HAP-1 (cell line): ENCODE measurements around the gene DIRAS1.
A peak's percentile ranks its signal among the peaks of the same experiment; 100 is the strongest.
"Not testable (repeated sequence)": the region's sequence is repeated elsewhere in the genome, so short reads cannot be mapped to it uniquely, and the experiment has no call there.

Experiments
- DNase-seq, 2 experiments: peaks; one replicate each; pipeline ENCODE4 v3.0.0-alpha.2; 2016 to 2020; ENCODE audit warnings: low spot score in 2 of 2
- H3K27me3 ChIP-seq: fragments of 250-450 bp; sonication (Bioruptor Pico); 2 replicates; pipeline ENCODE4 v1.5.1; 2020; ENCODE audit warnings: low read depth, mild to moderate bottlenecking, moderate library complexity
- H3K36me3 ChIP-seq: fragments of 250-450 bp; sonication (Bioruptor Pico); replicated peaks from 2 replicates; pipeline ENCODE4 v1.5.1; 2020; ENCODE audit warnings: mild to moderate bottlenecking
- H3K4me1 ChIP-seq: fragments of 250-450 bp; sonication (Bioruptor Pico); 2 replicates; pipeline ENCODE4 v1.5.1; 2020; ENCODE audit warnings: mild to moderate bottlenecking
- H3K4me3 ChIP-seq: fragments of 250-450 bp; sonication (Bioruptor Pico); 2 replicates; pipeline ENCODE4 v1.5.1; 2020; ENCODE audit warnings: mild to moderate bottlenecking, moderate library complexity
- H3K9me3 ChIP-seq: fragments of 250-450 bp; sonication (Bioruptor Pico); 2 replicates; pipeline ENCODE4 v1.5.1; 2020; ENCODE audit warnings: mild to moderate bottlenecking, moderate library complexity
- in situ Hi-C: fragments of 300-500 bp; cut with MboI; formaldehyde crosslinking; loops from 3 replicates; pipeline ENCODE4 v1.14.3; 2020; ENCODE audit warnings: low sequenced_read_pairs, inconsistent platforms, mixed read lengths

DIRAS1 gene

DNA sequence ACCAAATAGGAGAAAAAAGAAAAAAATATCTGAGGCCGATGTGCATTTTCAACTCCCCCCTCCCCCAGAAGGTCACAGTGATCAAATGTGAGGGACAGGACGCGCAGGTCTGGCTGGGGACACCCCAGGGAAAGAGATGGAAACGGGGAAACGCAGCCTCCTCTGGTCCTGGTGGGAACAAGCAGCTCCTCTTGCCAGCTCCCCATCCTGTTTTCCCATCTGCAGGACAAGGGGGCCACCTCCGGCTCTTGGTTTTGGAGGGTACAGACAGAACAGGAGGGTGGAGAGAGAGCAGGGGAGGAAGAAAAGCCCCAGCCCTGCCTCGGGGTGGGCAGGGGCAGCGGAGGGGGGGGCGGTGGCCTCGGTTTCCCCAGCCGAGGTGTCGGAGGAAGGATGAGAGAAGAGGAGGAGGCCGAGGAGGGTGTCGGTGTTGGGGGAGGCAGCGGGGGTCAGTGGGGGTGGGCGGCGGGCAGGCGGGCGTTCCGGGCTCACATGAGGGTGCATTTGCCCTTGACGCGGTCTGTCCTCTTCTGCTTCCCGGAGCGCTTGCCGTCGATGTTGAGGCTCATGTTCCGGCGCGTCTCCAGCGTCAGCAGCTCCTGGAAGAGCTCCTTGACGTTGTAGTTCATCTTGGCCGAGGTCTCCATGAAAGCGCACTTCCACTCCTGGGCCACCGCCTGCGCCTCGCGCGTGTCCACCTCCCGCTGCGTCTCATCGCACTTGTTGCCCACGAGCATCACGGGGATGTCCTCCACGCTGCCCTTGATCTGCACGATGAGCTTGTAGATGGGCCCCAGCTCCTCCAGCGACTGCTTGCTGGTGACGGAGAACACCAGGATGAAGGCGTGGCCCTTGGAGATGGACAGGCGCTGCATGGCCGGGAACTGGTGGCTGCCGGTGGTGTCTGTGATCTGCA, 4.2 kb downstream of the DIRAS1 start:
- H3K36me3 ChIP-seq: no peaks in the 10 kb centered on the region
- H3K4me1 ChIP-seq: no peaks in the 10 kb centered on the region; the same call in 1 of the 2 replicates
- H3K4me3 ChIP-seq: no peak overlapping the region
- in situ Hi-C loops: no loop called here
- H3K9me3 ChIP-seq: peaks cover 8% of the 10 kb centered on the region
- H3K27me3 ChIP-seq: no peaks in the 10 kb centered on the region
- DNase-seq: no peak

GRCh38 chr19:2716275-2716650, 4.9 kb downstream of the DIRAS1 start:
- in situ Hi-C loops: no loop called here
- Histone ChIP-seq H3K4me1 (no peaks in the 10 kb centered on the region), H3K9me3 (peaks cover 8% of the 10 kb centered on the region), H3K4me3 (no peak overlapping the region), H3K27me3 (no peaks in the 10 kb centered on the region), H3K36me3 (no peaks in the 10 kb centered on the region)
- DNase-seq: no peak

DNA sequence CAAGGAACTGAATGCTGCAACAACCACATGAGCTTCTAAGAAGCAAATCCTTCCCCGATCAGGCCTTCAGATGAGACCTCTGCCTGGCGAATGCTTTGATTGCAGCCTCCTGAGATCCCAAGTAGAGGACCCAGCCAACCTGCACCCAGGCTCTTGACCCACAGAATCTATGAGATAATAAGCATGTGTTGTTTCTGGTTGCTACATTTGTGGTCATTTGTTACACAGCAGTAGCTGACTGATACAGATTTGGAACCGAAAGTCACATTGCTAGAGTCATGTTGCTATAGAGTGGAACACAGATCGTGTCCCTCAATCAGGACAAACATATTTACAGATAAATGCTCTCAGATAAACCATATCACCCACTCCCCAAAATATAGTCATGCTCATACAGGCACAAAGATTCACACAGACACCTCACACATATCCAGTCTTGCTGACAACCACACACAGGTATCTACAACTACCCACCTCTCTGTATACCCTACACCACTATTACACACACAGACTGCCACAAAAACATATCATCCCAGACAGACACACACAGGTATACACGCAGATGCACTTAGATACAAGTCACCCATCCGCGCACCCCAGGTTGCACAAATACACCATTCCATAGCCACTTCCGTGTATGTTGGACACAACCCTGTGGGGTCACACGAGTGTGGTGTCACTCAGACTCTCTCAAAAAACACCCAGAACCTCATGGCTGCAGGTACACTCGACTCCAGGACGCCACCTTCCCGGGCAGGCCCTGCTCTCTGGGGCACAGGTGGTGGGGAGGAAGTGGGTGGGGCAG, 5.5 kb downstream of the DIRAS1 start:
- Histone ChIP-seq H3K9me3 (peaks cover 8% of the 10 kb centered on the region), H3K27me3 (no peaks in the 10 kb centered on the region), H3K4me3 (no peak overlapping the region), H3K4me1 (no peaks in the 10 kb centered on the region), H3K36me3 (no peaks in the 10 kb centered on the region)
- in situ Hi-C loops: no loop called here
- DNase-seq: no peak

DNA sequence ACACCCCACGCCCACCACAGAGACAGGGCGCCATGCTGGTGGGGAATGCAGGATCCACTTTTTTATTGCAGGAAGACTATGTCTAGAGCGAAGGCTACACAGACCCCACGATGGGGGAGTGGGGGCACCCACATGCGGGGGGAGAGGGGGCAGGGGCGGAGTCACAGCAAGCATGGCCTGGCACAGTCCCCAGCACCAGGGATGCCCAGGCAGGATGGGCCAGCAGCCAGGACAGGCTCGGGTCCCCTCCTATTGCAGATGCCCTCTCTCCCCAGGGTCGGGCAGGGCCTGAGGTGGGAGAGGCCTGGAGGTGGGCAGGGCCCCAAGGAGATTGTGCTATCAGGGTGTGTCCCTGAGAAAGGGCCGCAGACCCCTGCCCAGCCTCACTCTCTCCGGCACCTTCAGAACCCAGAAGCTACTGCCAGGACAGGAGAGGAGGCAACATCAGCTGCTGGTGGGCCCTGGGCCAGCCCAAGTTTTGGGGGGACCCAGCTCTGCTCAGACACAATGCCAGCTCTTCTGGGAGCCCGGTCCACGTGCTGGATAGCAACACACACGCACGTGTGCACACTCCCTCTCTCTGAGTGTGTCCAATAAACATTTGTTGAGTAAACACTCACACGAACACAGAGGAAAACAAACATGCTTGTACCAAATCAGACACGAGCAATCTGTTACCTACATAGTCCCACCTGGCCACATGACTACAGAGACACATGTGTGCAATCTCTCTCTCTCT, 6.5 kb downstream of the DIRAS1 start:
- Histone ChIP-seq H3K4me3 (no peak overlapping the region), H3K36me3 (no peaks in the 10 kb centered on the region), H3K4me1 (no peaks in the 10 kb centered on the region), H3K27me3 (no peaks in the 10 kb centered on the region), H3K9me3 (peaks cover 8% of the 10 kb centered on the region)
- in situ Hi-C loops: no loop called here
- DNase-seq: no peak

- H3K4me1 ChIP-seq, H3K27me3 ChIP-seq, DNase-seq, H3K4me3 ChIP-seq, H3K36me3 ChIP-seq, H3K9me3 ChIP-seq, in situ Hi-C loops: not testable (repeated sequence)
These were observed 7.1 kb downstream of the DIRAS1 start for GRCh38 chr19:2714102-2714501.

- DNase-seq, H3K9me3 ChIP-seq, H3K36me3 ChIP-seq, H3K27me3 ChIP-seq, in situ Hi-C loops, H3K4me3 ChIP-seq, H3K4me1 ChIP-seq: not testable (repeated sequence)
These were observed 8.0 kb downstream of the DIRAS1 start for GRCh38 chr19:2713170-2713569.

GRCh38 chr19:2711875-2712205, 9.3 kb downstream of the DIRAS1 start:
- peaks cover 8% of the 10 kb centered on the region for H3K9me3 ChIP-seq
- in situ Hi-C loops: no loop called here
- H3K36me3 ChIP-seq: no peaks in the 10 kb centered on the region
- H3K27me3 ChIP-seq: no peaks in the 10 kb centered on the region
- DNase-seq: no peak
- H3K4me3 ChIP-seq: no peak overlapping the region
- no peaks in the 10 kb centered on the region for H3K4me1 ChIP-seq

- DNase-seq: no peak
- in situ Hi-C loops: no loop called here
- H3K27me3 ChIP-seq: no peaks in the 10 kb centered on the region
- H3K9me3 ChIP-seq: peaks cover 8% of the 10 kb centered on the region
- no peak overlapping the region for H3K4me3 ChIP-seq
- H3K4me1 ChIP-seq: no peaks in the 10 kb centered on the region
- H3K36me3 ChIP-seq: no peaks in the 10 kb centered on the region
These were observed 9.8 kb downstream of the DIRAS1 start for GRCh38 chr19:2711172-2711874.

GRCh38 chr19:2706251-2706650, 14.9 kb downstream of the DIRAS1 start:
- in situ Hi-C loops: no loop called here
- Histone ChIP-seq H3K4me3 (no peak overlapping the region), H3K27me3 (no peaks in the 10 kb centered on the region), H3K9me3 (no peaks in the 10 kb centered on the region), H3K4me1 (no peaks in the 10 kb centered on the region), H3K36me3 (no peaks in the 10 kb centered on the region)
- no peak for DNase-seq

DNA sequence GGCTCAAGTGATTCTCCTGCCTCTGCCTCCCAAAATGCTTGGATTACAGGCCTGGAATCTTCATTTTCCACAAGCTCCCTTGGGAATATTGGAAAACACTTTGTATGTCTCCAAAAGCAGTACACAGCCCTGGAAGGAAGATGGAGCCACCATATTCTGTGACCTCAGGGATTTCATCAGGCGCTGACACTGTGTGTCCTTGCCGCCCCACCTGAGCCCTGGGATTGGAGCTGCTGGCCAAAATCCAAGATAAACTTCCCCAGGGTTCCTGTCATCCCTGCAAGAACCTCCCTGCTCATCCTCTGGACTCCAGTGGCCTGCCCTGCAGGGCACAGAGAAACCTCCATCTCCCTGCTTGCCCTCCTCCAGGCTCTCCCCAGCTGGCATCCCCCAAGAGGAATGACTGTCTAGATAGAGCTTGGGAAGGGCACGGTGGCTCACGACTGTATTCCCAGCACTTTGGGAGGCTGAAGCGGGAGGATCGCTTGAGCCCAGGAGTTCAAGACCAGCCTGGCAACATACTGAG, 17.4 kb downstream of the DIRAS1 start:
- Histone ChIP-seq H3K36me3 (no peaks in the 10 kb centered on the region), H3K4me3 (no peak overlapping the region), H3K9me3 (no peaks in the 10 kb centered on the region), H3K4me1 (no peaks in the 10 kb centered on the region), H3K27me3 (no peaks in the 10 kb centered on the region)
- DNase-seq: no peak
- in situ Hi-C loops: no loop called here

DNA sequence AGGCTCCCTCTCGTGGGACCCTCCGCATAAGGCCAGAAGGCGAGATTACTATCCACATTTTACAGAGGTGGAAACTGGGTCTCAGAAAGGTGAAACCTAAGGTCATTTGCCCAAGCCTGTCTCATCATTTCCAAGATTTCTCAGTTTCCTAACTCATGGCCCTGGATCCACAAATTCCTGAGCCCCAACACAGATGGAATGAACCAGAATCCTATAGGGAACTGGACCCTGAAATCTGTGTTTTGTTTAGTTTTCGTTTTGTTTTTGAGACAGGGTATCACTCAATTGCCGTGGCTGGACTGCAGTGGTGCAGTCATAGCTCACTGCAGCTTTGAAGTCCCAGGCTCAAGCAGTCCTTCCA, 18.1 kb downstream of the DIRAS1 start:
- Histone ChIP-seq H3K4me3 (no peak overlapping the region), H3K4me1 (no peaks in the 10 kb centered on the region), H3K27me3 (no peaks in the 10 kb centered on the region), H3K36me3 (no peaks in the 10 kb centered on the region), H3K9me3 (no peaks in the 10 kb centered on the region)
- DNase-seq: no peak
- in situ Hi-C loops: no loop called here

GRCh38 chr19:2702170-2703076, 18.7 kb downstream of the DIRAS1 start, which contains the start of gene GNG7:
Gene GNG7 (minus strand): TSS chr19:2702694. CDS start chr19:2520688, 182,006 bp downstream.
- no peaks in the 10 kb centered on the region for H3K9me3 ChIP-seq
- H3K4me3 ChIP-seq: peak within 1 kb of the TSS; percentile 48
- DNase-seq: peak; percentile 81 to 97
- H3K36me3 ChIP-seq: no peaks in the 10 kb centered on the region
- in situ Hi-C loops: no loop called here
- no peaks in the 10 kb centered on the region for H3K27me3 ChIP-seq
- H3K4me1 ChIP-seq: no peaks in the 10 kb centered on the region
